Keratinocyte (primary cell): ENCODE measurements around the gene OGFOD3. TPM values are rescaled to one million over a fixed set of nuclear protein-coding genes. Genes with fewer than 3 reads are reported as not detected.

Source experiments
- DNase-seq: peaks from one replicate; pipeline ENCODE4 v3.0.0-alpha.2; 2011; ENCODE audit warnings: low read depth, missing footprints, low spot score
- FAIRE-seq: peaks from 2 replicates; lab custom pipeline; 2011; peaks lifted over from hg19 to GRCh38; lab: Jason Lieb, UNC
- H2AFZ ChIP-seq: 2 replicates; pipeline ENCODE4 v1.6.0; 2012; ENCODE audit warnings: low read length, control low read depth, inconsistent platforms; ENCODE audit not compliant: control insufficient read depth
- H3K27ac ChIP-seq: 2 replicates; pipeline ENCODE4 v1.5.1; 2011; ENCODE audit warnings: low read length; ENCODE audit not compliant: control insufficient read depth, insufficient read depth
- H3K27me3 ChIP-seq: 3 replicates; pipeline ENCODE4 v1.6.0; 2011; ENCODE audit warnings: low read length; ENCODE audit not compliant: control insufficient read depth, insufficient read depth; ENCODE audit errors: extremely low read depth
- H3K36me3 ChIP-seq, 2 experiments: 2 replicates in 1 of 2; 3 replicates in 1 of 2; pipeline ENCODE4 v1.5.1; 2011; ENCODE audit warnings: low read length in 2 of 2, mild to moderate bottlenecking in 1 of 2; ENCODE audit not compliant: control insufficient read depth in 2 of 2, insufficient read depth in 2 of 2; ENCODE audit errors: extremely low read depth in 1 of 2
- H3K4me1 ChIP-seq: 3 replicates; pipeline ENCODE4 v1.5.1; 2011; ENCODE audit warnings: low read length; ENCODE audit not compliant: control insufficient read depth, insufficient read depth; ENCODE audit errors: extremely low read depth
- H3K4me2 ChIP-seq: 3 replicates; pipeline ENCODE4 v1.6.0; 2011; ENCODE audit warnings: low read depth, low read length; ENCODE audit not compliant: control insufficient read depth, insufficient read depth; ENCODE audit errors: extremely low read depth
- H3K4me3 ChIP-seq, 3 experiments: fragments of 200-600 bp in 1 of 3; sonication (generic) in 1 of 3; 2 replicates in 2 of 3; 3 replicates in 1 of 3; pipeline ENCODE4 v1.5.1; 2011 to 2016; ENCODE audit warnings: low read length in 3 of 3, mild to moderate bottlenecking in 3 of 3, control low read depth in 2 of 3, inconsistent platforms in 1 of 3, low read depth in 1 of 3, mixed read lengths in 1 of 3, mixed run types in 1 of 3, moderate library complexity in 1 of 3; ENCODE audit not compliant: control insufficient read depth in 2 of 3, insufficient read depth in 2 of 3; ENCODE audit errors: extremely low read depth in 1 of 3
- H3K79me2 ChIP-seq: 2 replicates; pipeline ENCODE4 v1.6.0; 2012; ENCODE audit warnings: low read length; ENCODE audit not compliant: control insufficient read depth, insufficient read depth
- H3K9ac ChIP-seq: 3 replicates; pipeline ENCODE4 v1.6.0; 2011; ENCODE audit warnings: low read length; ENCODE audit not compliant: control insufficient read depth, insufficient read depth; ENCODE audit errors: extremely low read depth
- H3K9me1 ChIP-seq: 3 replicates; pipeline ENCODE4 v1.6.0; 2011; ENCODE audit warnings: low read length; ENCODE audit not compliant: control insufficient read depth, insufficient read depth; ENCODE audit errors: extremely low read depth
- H3K9me3 ChIP-seq: 2 replicates; pipeline ENCODE4 v1.5.1; 2012; ENCODE audit warnings: low read depth, low read length; ENCODE audit not compliant: control insufficient read depth
- H4K20me1 ChIP-seq: 3 replicates; pipeline ENCODE4 v1.6.0; 2011; ENCODE audit warnings: low read length; ENCODE audit not compliant: control insufficient read depth, insufficient read depth; ENCODE audit errors: extremely low read depth
- CTCF ChIP-seq, 3 experiments: IDR thresholded peaks in 1 of 3; conservative IDR thresholded peaks in 1 of 3; optimal IDR thresholded peaks in 1 of 3; 2 replicates in 2 of 3; 3 replicates in 1 of 3; pipeline versions ENCODE3 to v1.5.1; 2011; ENCODE audit warnings: low read length in 3 of 3, mild to moderate bottlenecking in 3 of 3, moderate library complexity in 2 of 3, control low read depth in 1 of 3, inconsistent platforms in 1 of 3; ENCODE audit not compliant: insufficient read depth in 2 of 3; ENCODE audit errors: extremely low read depth in 1 of 3
- EZH2 ChIP-seq: IDR thresholded peaks from one replicate; pipeline ENCODE4 v1.6.1; 2012; ENCODE audit warnings: inconsistent platforms, mild to moderate bottlenecking, low read length, moderate library complexity
- dilution Hi-C: fragments of 300-500 bp; cut with MboI; formaldehyde crosslinking; loops from one replicate; pipeline ENCODE4 v1.7.0; 2020; ENCODE audit warnings: low sequenced_read_pairs; ENCODE audit not compliant: extremely low pct_ligation_motif_present
- polyA plus RNA-seq, 5 experiments: library from polyadenylated mRNA; depleted of rRNA in 3 of 5; stranded (reverse) in 3 of 5; stranded (forward) in 1 of 5; unstranded in 1 of 5; fragments of >200 nt; gene quantifications; 1 replicate in 1 of 5; 2 replicates in 3 of 5; 3 replicates in 1 of 5; pipeline versions ENCODE4 v1.2.1 to v1.2.3, GENCODE V29; 2011 to 2012; ENCODE audit warnings: missing spikeins in 2 of 5, low read depth in 1 of 5, low replicate concordance in 1 of 5

OGFOD3 gene
- polyA plus RNA-seq, 1 donor (not counting 4 experiments of a cell fraction or from before 2014, with no cell fraction given), result 10.8 TPM

GRCh38 chr17:82447876-82448275, 29.5 kb upstream of the OGFOD3 start:
- DNase-seq, result no peak
- Histone ChIP-seq H4K20me1 (no peaks in the 10 kb centered on the region), H2AFZ (no peak overlapping the region), H3K27ac (no peak overlapping the region), H3K4me2 (no peak overlapping the region), H3K9ac (no peak overlapping the region), H3K9me1 (no peaks in the 10 kb centered on the region), H3K27me3 (no peaks in the 10 kb centered on the region), H3K4me1 (peaks cover 16% of the 10 kb centered on the region), H3K79me2 (peaks cover 12% of the 10 kb centered on the region), H3K4me3 (no peak overlapping the region), H3K36me3 (peaks cover 3 to 10% of the 10 kb centered on the region in 2 experiments), H3K9me3 (no peaks in the 10 kb centered on the region)
- dilution Hi-C loops, result no loop called here
- TF ChIP-seq CTCF (optimal IDR thresholded peaks at IDR 0.05 in 1 of 3, IDR thresholded peaks at IDR 0.05 in 1 of 3, conservative IDR thresholded peaks at IDR 0.05 in 1 of 3; ENCODE audit: extremely low read depth in 1 of 3, insufficient read depth in 2 of 3, low read length in 3 of 3) (no peak), EZH2 (no peak)
- no peak for FAIRE-seq

- no peaks in the 10 kb centered on the region for H3K9me3 ChIP-seq
- H3K79me2 ChIP-seq, result peaks cover 12% of the 10 kb centered on the region
- TF ChIP-seq CTCF (optimal IDR thresholded peaks at IDR 0.05 in 1 of 3, IDR thresholded peaks at IDR 0.05 in 1 of 3, conservative IDR thresholded peaks at IDR 0.05 in 1 of 3; ENCODE audit: extremely low read depth in 1 of 3, insufficient read depth in 2 of 3, low read length in 3 of 3), result no peak
- no peak for TF ChIP-seq EZH2
- dilution Hi-C loops, result no loop called here
- no peak overlapping the region for H3K4me3 ChIP-seq
- H3K9ac ChIP-seq, result no peak overlapping the region
- no peak for FAIRE-seq
- H3K36me3 ChIP-seq, result peaks cover 7 to 14% of the 10 kb centered on the region in 2 experiments
- no peaks in the 10 kb centered on the region for H3K27me3 ChIP-seq
- peaks cover 16% of the 10 kb centered on the region for H3K4me1 ChIP-seq
- no peak for DNase-seq
- H3K4me2 ChIP-seq, result no peak overlapping the region
- H3K27ac ChIP-seq, result no peak overlapping the region
- H2AFZ ChIP-seq, result no peak overlapping the region
- H4K20me1 ChIP-seq, result no peaks in the 10 kb centered on the region
- no peaks in the 10 kb centered on the region for H3K9me1 ChIP-seq
Observed at GRCh38 chr17:82446649-82447048, 28.3 kb upstream of the OGFOD3 start.
